ENCODE results near the gene ADORA2B. TPM values are rescaled to one million over a fixed set of nuclear protein-coding genes. Genes with fewer than 3 reads are reported as not detected.

ADORA2B gene
- total RNA-seq, 6 experiments from 2014 or later = 0.91 to 1.2 (median 1.0) TPM

DNA sequence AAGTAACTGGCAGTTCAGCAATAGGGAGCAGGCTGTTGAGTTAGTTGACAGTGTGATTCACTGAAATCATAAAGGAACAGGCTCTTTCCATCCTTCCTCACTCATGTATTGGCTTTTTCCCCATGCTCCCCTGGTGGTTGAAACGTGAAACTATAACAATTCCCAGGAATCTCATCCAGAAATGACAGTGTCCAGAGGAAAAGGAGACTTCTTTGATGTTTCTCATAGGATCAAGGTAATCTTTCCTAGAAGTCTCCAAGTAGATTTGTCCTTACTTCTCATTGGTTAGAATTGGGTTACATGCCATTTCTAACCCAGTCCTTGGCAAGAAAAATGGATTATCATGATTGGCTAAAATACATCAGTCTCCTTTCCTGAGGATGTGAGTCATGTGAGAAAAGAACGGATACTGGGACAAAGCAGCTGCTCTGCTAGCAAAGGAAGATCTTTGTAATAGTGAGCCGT is 69.0 kb downstream of the ADORA2B start:
- H3K36me3 Mint-ChIP-seq (ENCODE audit: low read depth) = peaks cover 36% of the 10 kb centered on the region
- TF ChIP-seq, protein P1, sequence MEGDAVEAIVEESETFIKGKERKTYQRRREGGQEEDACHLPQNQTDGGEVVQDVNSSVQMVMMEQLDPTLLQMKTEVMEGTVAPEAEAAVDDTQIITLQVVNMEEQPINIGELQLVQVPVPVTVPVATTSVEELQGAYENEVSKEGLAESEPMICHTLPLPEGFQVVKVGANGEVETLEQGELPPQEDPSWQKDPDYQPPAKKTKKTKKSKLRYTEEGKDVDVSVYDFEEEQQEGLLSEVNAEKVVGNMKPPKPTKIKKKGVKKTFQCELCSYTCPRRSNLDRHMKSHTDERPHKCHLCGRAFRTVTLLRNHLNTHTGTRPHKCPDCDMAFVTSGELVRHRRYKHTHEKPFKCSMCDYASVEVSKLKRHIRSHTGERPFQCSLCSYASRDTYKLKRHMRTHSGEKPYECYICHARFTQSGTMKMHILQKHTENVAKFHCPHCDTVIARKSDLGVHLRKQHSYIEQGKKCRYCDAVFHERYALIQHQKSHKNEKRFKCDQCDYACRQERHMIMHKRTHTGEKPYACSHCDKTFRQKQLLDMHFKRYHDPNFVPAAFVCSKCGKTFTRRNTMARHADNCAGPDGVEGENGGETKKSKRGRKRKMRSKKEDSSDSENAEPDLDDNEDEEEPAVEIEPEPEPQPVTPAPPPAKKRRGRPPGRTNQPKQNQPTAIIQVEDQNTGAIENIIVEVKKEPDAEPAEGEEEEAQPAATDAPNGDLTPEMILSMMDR (IDR thresholded peaks at IDR 0.05) = peak; percentile 85
- H3K9me3 Mint-ChIP-seq = no peaks in the 10 kb centered on the region
- H3K27ac Mint-ChIP-seq = peak overlapping the region; percentile 70
- peak; percentile 67 for DNase-seq
- peaks cover 4% of the 10 kb centered on the region; the same call in 1 of the 2 replicates for H3K27me3 Mint-ChIP-seq (ENCODE audit: insufficient read depth)
- peaks cover 28% of the 10 kb centered on the region for H3K4me1 Mint-ChIP-seq (ENCODE audit: low read depth)
- no peak overlapping the region for H3K4me3 Mint-ChIP-seq

DNA sequence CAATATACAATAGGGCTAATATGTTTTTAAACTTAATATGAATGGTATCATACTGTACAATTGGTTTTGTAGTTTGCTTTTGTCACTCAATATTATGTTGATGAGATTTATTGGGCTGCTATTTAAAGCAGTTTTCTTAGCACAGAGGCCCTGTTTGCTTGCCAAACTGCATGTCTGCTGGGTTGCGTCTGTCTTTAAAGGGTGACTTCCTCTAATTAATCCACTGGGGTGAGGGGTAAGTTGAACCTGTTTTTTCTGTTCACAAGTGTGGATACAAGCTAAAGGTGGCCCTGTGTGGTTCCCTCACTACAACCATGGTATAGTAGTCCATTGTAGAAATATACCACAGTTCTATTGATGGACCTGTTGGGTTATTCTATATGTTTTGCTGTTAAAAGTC is 74.4 kb downstream of the ADORA2B start:
- Mint-ChIP-seq H3K27me3 (ENCODE audit: insufficient read depth) (peaks cover 6% of the 10 kb centered on the region; the same call in 1 of the 2 replicates), H3K4me1 (ENCODE audit: low read depth) (peaks cover 8% of the 10 kb centered on the region), H3K4me3 (no peak overlapping the region), H3K27ac (no peak overlapping the region; the same call in 1 of the 2 replicates), H3K36me3 (ENCODE audit: low read depth) (peaks cover 40% of the 10 kb centered on the region), H3K9me3 (no peaks in the 10 kb centered on the region)
- TF ChIP-seq, protein P1 (IDR thresholded peaks at IDR 0.05) = no peak
- no peak for DNase-seq

DNA sequence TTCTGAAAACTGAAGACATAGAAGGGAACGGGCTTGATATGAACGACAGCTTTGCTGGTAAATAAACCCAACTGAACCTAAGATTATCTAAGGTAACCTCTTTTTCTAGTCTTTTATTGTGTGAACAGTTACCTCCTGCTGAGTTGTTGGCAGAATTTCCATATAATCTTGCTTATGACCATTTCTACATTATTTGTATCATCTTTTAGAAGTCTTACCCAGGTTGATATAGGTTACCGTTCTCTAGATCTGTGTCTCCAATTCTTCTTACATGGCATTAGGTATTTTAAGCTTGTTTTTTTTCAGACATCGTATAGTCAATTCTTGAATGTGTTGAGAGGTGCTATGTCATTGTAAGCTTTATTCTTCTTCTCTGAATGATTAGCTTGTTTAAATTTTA is 79.0 kb downstream of the ADORA2B start:
- no peak for DNase-seq
- H3K36me3 Mint-ChIP-seq (ENCODE audit: low read depth) = peaks cover 63% of the 10 kb centered on the region
- TF ChIP-seq, protein P1 (IDR thresholded peaks at IDR 0.05) = no peak
- H3K4me3 Mint-ChIP-seq = no peak overlapping the region
- H3K9me3 Mint-ChIP-seq = no peaks in the 10 kb centered on the region
- peaks cover 3% of the 10 kb centered on the region; the same call in 1 of the 2 replicates for H3K27me3 Mint-ChIP-seq (ENCODE audit: insufficient read depth)
- H3K4me1 Mint-ChIP-seq (ENCODE audit: low read depth) = peaks cover 26% of the 10 kb centered on the region
- H3K27ac Mint-ChIP-seq = no peak overlapping the region

DNA sequence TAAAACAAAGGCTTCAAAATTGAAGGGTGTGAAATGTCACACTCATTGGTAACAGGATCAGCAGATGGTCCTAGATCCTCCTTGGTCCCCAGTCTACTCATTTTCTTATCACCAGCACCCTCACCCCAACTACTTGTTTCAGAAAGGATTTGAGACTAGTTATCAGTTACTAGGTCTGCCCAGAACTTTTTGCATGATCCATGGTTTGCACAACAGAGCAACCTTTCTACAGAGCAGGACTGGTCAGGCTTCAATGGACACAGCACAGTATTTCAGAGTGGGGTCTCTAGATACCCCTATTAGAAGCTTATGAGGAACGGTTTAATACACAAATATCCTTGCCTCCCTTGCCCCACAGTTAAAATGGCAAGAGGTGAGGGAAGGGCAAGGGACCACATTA is 80.3 kb downstream of the ADORA2B start:
- Mint-ChIP-seq H3K4me3 (no peak overlapping the region), H3K9me3 (no peaks in the 10 kb centered on the region), H3K4me1 (ENCODE audit: low read depth) (peaks cover 35% of the 10 kb centered on the region), H3K36me3 (ENCODE audit: low read depth) (peaks cover 71% of the 10 kb centered on the region), H3K27me3 (ENCODE audit: insufficient read depth) (peaks cover 3% of the 10 kb centered on the region; the same call in 1 of the 2 replicates), H3K27ac (no peak overlapping the region)
- DNase-seq = no peak
- TF ChIP-seq, protein P1 (IDR thresholded peaks at IDR 0.05) = no peak

Other genes with a start within 250 kb of the ADORA2B start
- gene ZNF286A, start 245.4 kb upstream of the ADORA2B start, total RNA-seq (2021; fragmentation: NEBNext Ultra II Directional; extraction: Animal tissue kit (Norgen Biotek cat#: 25700)) = 10 to 100 TPM; 20.6 to 24.5 (median 22.5) TPM
- gene TBC1D26, start 212.8 kb upstream of the ADORA2B start, total RNA-seq (2021; fragmentation: NEBNext Ultra II Directional; extraction: Animal tissue kit (Norgen Biotek cat#: 25700)) = not detected
- 10 to 100 TPM; 11.4 to 17.7 (median 15.5) TPM for gene ZSWIM7, start 54.6 kb downstream of the ADORA2B start, total RNA-seq (2021; fragmentation: NEBNext Ultra II Directional; extraction: Animal tissue kit (Norgen Biotek cat#: 25700))
- 10 to 100 TPM; 10.4 to 15.4 (median 12.4) TPM for gene TTC19, start 54.7 kb downstream of the ADORA2B start, total RNA-seq (2021; fragmentation: NEBNext Ultra II Directional; extraction: Animal tissue kit (Norgen Biotek cat#: 25700))

Data from HFFc6 (cell line).